HG03432 (cell line): ENCODE measurements around the gene MYRIP.
"Not testable (repeated sequence)": the region's sequence is repeated elsewhere in the genome, so short reads cannot be mapped to it uniquely, and the experiment has no call there.

Experiments
- ATAC-seq: cut with Tn5 transposase; IDR thresholded peaks from one replicate; pipeline ENCODE4 v1.9.1; 2021; ENCODE audit warnings: mild to moderate bottlenecking, moderate library complexity; ENCODE audit not compliant: unreplicated experiment

Gene MYRIP

DNA sequence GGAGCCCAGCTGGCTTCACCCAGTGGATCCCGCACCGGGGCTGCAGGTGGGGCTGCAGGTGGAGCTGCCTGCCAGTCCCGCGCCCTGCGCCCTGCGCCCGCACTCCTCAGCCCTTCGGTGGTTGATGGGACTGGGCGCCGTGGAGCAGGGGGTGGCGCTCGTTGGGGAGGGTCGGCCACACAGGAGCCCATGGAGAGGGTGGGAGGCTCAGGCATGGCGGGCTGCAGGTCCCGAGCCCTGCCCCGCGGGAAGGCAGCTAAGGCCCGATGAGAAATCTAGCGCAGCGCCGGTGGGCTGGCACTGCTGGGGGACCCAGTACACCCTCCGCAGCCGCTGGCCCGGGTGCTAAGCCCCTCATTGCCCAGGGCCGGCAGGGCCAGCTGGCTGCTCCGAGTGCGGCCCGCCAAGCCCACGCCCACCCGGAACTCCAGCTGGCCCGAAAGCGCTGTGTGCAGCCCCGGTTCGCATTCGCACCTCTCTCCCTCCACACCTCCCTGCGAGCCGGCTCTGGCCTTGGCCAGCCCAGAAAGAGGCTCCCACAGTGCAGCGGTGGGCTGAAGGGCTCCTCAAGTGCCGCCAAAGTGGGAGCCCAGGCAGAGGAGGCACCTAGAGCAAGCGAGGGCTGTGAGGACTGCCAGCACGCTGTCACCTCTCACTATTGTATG lies 268.6 kb downstream of the MYRIP start:
- ATAC-seq: not testable (repeated sequence)

DNA sequence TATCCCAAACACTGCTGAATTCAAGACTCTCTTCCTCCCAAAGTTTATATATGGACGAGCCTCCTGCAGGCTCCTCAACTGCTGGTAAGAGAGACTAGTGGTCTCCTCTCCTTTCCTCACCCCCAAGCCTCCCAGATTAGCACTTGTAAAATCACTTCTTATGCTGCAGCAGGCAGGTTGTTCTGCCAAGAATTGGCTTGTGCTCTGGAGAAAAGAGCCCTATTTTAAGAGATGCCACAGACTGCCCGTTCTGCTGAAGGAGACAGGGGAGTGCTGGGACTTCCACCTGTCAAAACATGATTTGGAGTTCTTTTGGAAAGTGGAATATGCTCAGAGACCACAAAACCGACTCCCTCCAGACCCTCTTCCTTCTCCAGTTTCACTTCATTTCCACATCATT lies 269.2 kb downstream of the MYRIP start:
- ATAC-seq: no peak

DNA sequence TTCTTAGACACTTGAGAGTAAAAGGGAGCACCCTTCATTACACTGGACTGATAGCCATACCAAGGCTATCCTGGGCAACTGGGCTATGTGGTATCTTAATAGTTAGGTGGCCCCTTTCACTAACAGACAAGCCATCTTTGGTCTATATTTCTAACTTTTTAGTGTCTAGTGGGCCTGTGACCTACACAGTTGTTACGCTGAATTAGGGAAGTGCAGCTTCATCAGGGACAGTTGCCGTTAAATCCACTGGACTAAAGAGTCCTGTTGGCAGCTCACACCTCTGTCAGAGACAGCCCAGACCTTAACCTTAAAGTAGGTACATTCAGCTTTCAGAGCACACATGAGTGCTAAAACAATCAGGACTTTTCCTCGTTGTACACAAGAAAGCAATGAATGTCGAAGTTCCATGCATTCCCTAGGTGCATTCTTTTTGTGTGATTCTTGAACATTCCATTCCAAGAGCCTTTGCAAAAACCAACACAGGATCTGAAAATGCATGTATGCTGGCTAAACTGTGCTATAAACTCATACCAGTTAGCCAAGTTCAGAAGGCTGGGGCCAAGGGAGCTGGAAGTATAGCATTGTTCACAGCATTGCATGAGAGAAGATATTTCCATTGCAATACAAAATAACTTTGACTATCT lies 269.9 kb downstream of the MYRIP start:
- no peak for ATAC-seq

DNA sequence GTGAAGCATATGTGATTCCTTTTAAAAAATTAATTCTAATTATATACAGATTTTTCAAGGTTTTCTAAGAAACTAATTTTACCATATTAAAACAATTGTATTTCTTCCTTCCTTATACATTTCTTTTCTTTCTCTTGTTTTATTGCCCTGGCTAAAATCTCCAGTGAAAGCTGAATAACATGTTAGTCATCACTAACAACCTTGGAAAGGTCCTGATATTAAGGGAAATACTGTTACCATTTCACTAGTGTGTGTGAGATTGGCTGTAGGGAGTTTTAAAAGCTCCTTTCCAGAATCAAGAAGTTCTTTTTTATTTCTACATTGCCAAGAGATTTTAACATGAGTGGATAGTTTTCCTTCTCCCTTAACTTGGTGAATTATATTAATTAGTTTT lies 270.4 kb downstream of the MYRIP start:
- ATAC-seq: no peak

DNA sequence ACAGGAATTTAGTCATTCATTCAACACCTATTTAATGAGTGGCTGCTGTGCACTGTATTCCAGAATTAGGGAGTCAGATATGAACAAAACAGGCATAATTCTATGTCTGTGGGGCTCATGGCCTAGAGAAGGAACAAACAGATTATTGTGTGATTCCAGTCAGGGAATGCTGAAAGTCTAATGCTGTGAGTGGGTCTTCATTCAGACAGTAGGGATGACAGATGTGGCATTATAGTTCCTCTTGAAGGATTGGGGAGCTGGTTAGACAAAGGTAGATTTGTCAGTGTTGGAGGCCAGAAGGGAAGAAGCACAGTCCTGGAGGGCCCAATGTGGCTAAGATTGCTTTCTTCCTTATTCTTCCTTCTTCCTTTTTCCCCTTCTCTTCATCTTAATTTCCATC lies 273.7 kb downstream of the MYRIP start:
- ATAC-seq: no peak

DNA sequence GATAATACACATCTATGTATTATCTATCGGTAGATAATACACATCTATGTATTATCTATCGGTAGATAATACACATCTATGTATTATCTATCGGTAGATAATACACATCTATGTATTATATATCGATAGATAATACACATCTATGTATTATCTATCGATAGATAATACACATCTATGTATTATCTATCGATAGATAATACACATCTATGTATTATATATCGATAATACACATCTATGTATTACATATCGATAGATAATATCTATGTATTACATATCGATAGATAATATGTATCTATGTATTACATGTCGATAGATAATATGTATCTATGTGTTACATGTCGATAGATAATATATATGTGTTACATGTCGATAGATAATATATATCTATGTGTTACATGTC lies 275.0 kb downstream of the MYRIP start:
- ATAC-seq: not testable (repeated sequence)

DNA sequence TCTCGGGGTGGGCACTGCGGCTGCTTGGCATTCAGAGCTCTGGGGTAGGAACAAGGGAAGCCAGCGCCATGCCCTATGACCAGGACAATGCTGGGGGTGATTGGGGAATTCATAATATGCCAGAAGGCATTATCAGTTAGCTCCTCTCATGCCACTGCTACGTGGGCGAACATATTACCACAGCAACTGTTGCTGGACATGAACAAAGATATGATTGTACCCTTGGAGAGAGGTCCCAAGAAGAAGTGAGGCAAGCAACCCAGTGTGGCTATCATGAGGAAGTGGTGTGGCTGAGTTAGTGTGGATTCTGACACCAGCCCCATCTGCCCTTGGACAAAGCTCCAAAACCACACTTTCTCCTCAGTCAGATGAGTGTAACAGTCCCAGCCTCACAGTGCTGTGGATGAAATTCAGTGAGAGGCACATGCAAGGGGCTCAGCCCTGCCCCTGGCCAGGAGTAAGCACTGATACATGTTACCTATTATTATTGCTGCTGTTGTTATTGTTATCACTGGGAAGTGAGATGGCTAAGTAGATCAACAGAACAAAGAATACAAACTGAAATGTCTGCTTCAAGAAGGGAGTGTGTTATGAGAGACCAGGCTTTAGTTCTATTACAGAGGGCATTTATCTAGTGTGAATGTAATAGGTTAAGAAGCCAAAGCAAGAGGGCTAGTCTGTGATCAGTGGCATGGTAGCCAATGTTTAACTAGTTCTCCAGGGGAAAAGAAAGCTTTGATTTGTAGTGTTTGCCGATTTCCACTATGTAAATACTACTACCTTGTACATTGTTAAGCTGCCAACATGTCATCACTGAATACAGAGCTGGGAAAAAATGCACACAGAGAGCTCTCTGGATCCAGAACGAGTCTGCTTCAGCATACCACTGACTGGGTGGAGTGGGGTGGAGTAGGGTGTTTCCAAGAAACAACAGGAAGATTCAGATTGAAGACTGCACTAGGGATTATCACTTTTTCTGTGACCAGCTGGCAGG lies 277.8 kb downstream of the MYRIP start:
- ATAC-seq: no peak

DNA sequence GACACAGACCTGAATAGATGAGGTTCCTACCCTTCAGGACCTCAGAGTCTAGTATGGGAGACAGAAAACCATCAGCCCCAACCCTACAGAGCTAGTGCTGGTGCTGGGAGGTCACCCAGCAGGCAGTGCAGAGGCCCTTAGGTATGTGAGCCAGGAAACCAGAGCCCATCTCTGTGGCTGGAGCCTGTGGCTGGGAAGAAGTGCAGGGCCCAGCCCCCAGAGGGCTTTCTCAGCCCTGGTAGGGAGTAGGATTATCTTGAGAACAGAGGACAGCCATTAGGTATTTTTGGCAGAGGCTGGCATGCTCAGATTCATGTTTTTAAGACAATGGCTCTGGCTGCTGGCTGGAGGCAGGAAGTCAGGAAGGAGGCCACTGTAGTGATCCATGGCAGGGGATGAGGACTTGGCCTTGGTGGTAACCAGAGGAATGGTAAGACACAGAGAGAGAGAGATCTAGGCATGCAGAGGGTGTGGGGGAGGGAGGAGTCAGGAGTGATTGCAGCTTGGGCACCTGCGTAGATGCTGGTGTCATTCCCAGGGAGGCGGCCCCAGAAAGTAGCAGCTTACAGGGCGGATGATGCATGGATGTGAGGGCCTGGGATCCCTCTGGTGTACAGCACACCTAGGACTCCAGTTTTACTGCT lies 279.2 kb downstream of the MYRIP start:
- ATAC-seq: no peak

DNA sequence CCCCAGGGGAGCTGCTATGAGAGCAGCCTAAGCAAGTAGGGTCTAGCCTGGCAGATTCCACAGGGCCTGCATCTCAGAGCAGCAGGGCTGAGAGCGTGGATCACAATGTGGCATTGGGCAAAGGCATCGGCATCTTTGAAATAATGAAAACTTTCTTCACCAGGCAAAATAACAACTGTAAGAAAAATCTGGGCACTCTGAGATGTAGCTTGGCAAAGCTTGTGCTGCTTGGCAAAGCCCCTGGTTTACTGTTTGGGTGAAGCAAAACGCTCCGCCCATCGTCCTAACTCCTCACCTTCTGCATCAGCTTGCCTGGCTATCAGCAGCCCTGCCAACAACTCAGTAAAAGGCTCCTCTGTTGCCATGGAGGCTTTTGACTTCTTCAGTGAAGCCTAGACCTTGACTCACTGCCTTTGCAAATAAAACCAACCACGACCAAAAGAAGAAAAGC lies 287.3 kb downstream of the MYRIP start:
- ATAC-seq: no peak

DNA sequence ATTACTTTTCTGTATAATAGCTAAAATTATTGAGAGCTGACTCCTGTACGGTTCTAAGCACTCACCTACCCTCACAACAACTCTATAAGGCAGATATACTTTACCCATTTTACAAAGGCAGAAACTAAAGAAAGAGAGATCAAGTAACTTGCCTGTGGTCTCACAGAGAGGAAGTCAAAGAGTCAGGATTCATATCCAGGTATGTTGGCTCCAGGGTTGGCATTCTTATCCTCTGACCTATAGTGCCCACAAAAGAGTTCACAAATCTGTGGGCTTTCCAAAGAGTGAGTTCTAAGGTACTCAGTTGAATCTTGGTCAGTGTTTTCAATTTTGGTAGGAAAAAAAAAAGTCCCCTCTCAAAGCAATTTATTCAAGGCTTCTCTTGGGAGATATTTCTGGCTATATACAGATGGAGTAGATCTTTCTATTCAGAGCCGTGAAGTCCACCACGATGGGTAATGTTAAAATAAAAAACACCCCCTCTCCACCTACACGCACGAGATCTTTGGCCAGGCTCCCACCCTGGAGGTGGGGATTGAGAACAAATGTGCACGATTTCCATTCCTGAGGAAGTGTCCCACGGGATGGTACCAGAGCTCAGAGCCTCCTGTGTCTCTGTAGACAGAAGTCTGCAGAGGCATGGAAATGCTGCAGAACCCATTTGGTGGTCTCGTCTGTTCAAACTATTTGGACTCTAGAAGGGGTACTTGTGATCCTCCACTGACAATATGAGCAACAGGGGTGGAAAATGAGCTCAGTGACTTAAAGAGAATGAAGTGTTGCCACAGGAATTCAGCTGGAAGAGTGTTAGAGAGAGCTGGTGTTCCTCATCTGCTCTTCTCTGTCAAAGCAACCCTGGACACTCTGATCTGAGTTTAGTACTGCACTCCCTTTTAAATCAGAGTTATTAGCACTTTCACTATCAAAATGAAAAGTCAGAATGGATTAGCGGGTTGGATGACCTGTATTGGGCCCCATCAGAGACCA lies 288.0 kb downstream of the MYRIP start:
- no peak for ATAC-seq

DNA sequence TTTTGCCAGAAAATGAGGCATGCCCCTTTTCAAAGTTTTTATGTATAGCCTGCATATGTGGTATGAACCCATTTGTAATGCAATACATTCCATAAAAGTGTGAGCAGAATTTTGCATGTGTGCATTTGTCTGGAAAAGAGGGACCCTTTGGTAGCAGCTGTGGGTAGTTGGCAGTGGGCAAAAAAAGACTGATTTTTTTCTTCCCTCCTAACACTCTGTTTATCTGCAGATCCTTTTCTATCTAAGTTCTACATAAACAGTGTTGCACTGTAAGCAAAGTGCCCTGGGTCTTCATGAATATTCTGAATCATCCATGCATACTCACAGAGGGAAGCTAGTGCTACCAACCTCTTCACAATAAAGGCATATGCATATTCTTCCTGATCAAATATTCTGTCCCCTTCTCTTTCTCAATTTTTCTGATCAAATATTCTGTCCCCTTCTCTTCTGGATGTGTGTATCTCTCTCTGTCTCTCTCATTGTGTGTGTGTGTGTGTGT lies 288.9 kb downstream of the MYRIP start:
- no peak for ATAC-seq

DNA sequence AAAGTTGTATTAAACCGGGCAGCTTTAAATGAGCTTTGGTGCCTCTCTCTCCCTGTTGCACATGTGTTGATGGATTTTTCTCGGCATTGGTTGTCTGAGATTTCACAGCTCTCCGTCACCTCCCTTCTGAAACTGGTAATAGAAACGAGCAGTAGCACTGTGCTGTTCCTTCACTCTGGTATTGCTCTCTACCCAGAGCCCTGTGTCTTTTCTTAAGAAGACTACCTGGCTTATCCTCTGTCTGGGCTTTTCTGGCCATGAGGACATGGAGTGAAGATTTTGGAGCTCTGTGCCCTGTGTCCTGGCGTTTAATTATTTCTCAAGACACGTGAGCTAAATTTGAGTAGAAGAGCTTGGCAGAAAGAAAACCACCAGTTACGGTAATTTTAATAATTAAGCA lies 290.5 kb downstream of the MYRIP start:
- no peak for ATAC-seq

DNA sequence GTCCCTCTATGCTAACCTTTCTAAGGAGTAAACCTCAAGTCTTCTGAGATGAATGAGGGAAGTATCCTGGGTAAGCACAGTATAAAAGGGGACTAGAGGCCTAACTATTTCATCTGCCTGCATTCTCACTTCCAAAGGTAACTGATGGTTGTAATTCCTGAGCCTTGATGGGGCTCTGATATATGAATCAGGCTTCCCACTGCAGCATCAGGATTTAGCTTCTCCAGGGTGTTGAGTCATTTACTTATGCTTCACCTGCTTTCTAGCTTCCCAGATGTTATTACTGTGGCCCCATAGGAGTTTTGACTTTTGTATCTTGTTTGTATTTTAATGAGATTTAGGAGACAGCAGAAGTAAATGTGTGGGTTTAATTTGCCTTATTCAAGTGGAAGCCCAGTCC lies 292.8 kb downstream of the MYRIP start:
- ATAC-seq: no peak

DNA sequence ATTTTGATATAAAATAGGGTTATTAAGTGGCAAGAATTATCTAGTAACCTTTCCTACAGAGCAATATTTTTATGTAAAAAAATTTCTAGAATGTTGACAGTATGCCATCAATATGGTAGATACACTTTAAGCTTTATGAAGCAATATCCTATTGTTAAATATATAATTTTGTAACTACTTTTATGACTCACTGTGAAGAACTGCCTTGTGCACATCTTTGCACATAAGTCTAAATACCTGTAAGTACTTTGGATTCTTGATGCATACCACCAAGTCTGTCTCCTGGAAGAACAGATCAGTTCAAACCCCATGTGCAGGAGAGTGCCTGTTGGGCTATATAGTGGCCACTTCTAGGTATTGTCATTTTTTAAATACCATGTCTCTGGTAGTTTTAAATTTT lies 294.4 kb downstream of the MYRIP start:
- no peak for ATAC-seq

DNA sequence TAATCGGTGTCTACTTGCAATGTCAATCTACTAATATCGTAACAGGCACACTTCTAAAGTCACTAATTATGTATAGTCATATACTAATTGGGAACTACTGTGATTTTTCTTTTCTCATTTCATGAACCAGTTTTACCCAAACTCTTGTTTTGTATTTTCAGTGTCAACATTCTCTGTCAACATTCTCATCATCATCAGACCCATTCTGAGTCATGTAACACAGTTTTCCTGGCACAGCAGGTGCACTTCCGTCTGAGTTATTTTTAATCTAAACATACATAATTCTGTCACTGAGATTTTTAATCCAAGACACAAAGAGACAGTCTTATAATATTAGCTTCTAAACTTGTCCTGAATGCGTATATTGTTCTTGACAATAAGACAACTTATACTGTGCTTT lies 295.0 kb downstream of the MYRIP start:
- no peak for ATAC-seq

DNA sequence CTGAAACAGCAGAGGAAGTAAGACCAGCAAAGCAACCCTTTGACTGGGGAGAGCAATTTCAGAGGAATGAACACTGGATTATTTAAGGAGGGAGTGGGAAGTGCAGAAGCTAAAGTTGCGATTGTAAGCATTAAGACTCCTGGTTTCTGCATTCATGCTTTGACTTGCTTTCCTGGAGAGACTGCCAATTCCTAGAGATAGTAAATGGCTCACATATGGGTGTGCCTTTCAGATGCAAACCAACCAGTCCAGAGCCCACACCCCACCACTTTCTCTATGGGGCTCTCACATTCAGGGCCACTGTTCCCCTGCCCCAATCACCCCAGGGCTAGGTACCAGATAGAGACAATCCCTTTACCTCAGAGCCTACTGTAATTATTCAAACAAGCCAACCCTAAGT lies 299.2 kb downstream of the MYRIP start:
- ATAC-seq: no peak

DNA sequence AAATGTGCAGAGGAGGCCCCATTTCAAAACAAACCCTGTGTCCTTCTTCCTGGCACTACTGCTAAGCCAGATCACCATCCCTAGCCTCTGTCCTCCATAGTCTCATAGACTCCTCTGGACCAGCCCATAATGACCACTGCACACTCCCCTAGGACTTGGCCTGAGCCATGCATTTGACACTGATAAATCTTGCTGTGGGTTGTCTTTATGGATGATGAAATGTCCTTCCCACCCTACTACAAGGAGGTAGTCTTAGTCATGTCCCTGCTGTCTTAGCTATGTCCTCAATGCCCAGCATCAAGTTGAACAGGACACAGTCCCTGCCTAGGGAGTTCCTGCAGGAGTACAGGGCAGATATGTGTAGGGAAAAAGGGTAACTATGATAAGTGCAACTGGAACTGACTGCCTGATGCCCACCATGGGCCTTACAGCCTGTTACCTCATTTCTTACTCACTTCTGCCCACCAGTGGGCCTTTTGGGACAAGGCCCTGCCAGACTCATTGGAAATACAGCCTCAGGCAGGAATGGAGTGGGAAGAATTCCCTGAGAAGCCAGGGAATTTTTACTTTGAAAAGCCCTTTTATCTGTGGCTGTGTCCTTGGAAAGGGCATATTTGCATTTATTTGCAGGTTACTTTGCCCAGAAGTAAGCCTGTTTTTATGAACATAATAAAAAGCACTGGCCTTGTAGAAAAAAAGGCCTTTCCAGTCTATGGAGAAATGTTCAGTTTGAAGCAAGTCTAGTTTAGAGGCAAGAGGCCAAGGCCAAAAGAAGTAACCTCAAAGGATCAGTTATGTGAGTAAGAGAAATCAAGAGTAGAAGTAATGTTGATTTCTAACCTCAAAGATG lies 300.5 kb downstream of the MYRIP start:
- ATAC-seq: no peak

DNA sequence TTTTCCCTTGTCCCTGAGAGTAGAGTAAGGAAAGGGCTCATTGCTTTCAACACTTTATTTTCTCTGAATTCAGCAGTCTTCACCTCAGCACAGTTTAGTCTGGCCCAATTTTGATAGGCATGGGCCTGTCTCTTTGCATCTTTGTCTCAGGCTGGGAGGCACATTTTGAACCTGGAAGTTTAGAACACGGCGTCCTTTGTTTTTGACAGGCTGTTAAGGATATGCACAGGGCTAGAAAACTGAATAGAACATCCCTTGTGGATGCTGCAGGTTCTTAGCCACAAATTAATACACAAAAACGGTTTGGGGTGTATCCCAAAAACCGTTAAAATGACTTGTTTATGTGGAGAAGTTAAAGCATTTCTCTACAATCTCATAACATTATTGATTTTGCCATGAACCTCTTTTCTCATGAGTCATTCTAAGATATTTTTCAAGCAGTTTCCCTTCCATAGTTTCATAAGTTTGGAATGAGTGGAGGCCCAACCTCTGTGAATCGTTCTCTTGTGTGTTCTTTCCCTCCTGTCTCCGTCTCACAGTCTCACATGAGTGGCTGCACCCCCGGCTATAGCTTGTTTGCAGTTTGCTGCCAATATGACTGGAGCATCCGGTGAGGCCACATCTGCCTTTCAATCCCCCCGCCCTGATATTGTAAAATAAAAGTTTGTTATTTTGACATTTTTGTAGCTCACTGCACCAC lies 307.2 kb downstream of the MYRIP start:
- ATAC-seq: no peak
